NCI-H2196 treated with DMSO at 0.1 percent for 48 hours (cell line): ENCODE results near the gene MRPS10.
"Not testable (repeated sequence)": the region's sequence is repeated elsewhere in the genome, so short reads cannot be mapped to it uniquely, and the experiment has no call there.

Experiments used
- DNase-seq: peaks from one replicate; lab custom pipeline; 2025; ENCODE audit not compliant: unreplicated experiment; lab: John Stamatoyannopoulos, UW

Gene MRPS10

DNA sequence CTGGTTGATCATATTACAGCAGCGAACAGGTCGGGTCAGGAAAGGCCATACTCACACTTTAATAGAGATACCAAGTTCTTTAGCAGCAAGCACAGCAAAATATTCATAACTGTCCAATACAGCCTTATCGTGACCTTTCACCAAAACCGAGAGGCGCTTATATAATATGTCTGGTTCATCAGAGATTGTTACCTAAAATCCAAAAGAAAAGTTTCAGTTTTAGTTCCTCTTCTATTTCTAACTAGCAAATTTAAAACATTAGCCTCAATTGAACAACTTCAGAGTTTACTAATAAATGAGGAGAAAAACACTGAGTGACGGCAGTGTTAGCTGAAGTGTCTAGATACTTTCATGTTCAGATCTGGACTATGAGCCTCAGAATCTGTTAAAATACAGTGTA is 5.9 kb downstream of the MRPS10 start:
- DNase-seq = no peak

DNA sequence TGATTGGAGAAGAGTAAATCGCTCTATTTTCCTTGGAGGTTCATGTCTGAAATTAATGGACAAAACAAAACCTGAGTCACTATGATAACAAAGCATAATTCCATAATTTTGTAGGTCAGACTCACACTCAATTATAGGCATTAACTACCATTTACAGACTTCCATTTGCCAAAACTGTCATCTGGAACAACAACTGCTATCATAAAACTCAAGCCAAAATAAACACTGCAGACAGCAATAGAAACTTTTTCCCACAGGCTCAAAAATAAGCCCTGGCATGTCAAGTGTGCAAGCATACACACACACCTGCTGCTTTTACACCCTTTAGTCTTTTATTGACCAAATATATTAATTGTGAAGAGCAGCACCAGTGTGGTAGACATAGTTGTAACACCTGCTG is 7.1 kb downstream of the MRPS10 start:
- DNase-seq = no peak

DNA sequence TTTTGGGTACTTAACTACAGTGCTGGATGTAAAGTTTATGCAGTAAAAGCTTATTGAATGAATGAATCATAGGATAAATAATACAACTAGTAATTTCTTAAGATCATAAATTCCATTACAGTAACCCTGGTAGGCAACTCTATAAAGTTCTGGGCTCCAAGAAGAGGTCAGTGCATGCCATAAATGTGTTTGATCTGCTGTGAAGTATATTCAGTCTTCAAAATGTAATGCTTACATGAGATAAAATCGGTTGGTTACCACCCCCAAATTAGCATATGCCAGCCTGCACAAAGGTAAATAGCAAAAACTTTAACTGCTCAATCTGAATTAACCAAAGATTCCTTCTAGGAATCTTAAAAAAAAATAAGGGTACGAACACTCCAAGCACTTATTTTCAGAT is 10.1 kb downstream of the MRPS10 start:
- DNase-seq = not testable (repeated sequence)

DNA sequence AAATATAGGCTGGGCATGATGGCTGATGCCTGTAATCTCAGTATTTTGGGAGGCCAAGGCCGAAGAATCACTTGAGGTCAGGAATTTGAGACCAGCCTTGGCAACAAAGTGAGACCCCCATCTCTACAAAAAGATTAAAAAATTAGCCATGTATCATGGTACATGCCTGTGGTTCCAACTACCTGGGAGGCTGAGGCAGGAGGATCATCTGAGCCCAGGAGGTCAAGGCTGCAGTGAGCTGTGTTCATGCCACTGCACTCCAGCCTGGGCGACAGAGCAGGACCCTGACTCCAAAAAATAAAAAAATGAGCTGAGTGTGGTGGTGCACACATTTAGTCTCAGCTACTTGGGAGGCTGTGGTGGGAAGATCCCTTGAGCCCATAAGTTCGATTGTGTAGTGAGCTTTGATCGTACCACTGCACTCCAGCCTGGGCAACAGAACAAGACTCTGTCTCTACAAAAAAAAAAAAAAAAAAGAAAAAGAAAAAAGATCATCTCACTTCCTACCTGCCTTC is 12.8 kb downstream of the MRPS10 start:
- no peak for DNase-seq

DNA sequence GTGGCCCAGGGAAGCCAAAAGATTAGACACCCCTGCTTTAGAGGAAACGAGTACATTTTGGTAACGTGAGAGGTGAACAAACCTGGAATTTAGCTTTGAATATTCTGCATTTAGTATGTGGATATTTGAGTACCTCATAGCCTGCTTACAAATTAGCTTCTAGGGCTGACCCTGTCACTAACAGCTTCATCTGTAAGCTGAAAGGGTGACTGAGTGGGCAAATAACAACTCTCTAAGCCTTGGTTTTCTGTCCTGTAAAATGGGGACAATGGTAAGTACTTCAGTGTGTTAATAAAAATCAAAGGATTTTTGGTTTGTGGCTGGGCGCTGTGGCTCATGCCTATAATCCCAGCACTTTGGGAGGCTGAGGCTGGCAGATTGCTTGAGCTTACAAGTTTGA is 14.5 kb downstream of the MRPS10 start:
- no peak for DNase-seq

DNA sequence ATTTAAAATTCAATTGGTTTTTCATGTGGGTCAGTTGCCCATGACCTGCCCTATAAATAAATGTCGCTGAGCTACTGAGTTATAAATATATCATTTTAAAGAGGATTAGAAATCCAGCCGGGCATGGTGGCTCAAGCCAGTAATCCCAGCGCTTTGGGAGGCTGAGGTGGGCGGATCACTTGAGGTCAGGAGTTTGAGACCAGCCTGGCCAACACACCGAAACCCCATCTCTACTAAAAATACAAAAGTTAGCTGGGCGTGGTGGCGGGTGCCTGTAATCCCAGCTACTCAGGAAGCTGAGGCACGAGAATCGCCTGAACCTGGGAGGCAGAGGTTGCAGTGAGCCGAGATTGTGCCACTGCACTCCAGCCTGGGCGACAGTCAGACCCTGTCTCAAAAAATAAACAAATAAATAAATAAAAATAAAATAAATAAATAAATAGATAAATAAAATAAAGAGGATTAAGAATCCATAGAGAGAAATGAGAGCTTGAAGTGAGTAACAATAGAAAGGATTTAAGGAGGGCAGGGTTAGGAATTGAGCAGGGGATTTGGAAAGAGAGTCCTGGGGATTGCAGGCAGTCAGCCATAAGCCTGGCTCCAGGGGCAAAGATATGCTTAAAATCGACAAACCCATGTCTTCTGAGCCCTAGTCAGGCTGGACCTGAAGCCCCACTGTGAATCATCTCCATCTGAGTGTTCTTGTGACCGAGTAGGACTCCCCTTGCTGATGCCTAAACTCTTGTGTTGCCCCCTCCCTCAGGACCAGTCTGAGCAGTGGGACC is 15.3 kb downstream of the MRPS10 start:
- DNase-seq = not testable (repeated sequence)

DNA sequence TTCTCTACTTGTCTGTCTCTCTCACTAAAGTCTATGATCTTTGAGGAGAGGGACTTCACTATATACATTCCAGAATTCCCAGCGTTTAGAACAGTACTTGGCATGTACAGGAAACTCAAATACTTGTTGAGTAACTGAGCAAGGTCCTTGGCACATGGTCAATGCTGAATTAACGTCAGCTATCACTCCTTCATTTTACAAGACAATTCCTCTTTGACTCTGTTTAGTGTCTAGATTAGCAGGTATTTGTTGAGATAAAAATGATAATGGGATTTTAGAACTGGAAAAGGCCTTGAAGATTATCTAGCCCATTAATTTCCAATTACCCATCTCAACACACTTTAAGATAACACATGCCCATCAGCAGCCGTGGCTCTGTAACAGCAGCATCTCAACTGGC is 16.3 kb downstream of the MRPS10 start:
- no peak for DNase-seq

DNA sequence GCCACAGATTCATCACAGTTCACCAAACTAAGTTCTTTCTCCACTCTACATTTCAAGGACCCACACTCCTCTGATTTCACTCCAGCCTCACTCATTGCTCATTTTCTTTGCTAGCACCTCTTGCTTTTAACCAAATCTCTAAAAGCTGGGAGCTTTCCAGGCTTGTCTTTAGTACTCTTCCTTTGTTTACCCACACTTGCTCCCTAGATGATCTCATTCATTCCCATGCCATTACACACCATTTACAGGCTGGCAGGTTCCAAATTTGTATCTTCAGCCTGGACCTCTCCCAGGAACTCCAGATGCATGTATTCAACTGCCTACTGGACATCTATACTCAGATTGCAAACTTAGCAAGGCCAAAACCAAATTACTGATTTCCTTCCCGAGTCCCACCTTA is 17.6 kb downstream of the MRPS10 start:
- DNase-seq = no peak

DNA sequence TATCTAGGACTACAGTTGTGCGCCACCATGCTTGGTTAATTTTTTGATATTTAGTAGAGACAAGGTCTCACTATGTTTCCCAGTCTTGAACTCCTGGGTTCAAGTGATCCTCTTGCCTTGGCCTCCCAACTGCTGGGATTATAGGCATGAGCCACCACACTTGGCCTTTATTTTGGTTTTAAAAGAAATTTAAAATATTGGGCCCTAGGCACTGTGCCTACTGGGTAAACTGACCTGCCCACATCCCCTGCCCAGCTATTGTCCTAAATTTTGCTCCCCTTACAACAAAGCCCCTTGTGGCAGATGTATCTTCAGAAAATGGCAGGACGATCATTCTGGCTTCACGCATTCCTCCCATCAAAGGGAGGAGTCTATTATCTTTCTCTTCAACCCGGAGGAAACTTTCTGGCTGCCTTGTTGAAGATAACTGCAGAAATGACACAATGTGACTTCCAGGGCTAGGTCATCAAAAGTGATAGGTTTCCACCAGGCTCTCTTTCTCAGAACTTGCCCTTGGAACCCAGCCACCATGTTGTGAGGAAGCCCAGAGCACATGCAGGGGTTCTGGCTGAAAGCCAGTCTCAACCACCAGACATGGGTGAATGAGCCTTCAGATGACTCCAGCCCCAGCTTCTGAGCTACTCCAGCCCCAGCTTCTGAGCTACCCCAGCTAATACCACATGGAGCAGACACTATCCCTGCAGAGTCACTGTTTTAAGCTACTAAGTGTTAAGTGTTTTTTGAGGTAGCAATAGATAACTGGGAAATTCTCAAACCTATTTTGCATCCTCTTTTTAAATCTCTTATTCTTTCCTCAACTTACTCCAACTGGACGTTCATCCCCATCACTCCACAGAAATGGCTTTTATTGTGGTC is 18.3 kb downstream of the MRPS10 start:
- no peak for DNase-seq

DNA sequence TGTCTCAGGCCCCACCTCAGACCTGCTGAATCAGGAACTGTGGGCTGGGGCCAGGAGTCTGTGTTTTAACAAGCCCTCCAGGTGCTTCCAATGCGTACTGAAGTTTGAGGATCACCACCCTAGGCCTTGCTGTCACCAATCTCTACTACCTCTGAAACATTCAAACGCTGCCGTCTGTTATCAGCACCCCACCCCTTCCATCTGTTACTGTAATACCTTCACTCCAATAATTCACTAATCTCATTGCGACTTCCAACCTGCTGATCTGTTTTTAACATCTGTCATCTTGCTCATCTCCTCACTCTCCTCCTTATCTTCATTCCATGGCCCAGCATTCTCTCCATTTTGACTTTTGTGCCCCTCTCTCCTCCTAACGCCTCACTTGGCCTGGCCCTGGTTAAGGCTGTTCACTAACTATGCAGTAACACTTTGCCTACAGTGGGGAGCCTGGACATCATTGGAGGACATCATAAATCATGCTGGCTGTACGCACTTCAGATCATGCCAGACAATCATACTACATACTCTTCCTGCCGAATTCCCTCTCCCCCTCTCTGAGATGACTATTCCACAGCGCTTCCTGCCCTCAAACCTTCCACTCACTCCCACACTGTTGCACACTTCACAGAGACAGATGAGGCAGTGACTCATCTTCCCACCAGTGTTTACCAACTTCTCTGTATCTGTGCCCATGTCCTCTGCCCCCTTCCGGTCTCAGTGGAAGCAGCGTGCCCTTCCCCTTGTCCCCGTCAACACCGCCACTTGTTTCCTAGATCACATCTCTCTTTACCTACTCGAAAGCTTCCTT is 19.9 kb downstream of the MRPS10 start:
- no peak for DNase-seq

DNA sequence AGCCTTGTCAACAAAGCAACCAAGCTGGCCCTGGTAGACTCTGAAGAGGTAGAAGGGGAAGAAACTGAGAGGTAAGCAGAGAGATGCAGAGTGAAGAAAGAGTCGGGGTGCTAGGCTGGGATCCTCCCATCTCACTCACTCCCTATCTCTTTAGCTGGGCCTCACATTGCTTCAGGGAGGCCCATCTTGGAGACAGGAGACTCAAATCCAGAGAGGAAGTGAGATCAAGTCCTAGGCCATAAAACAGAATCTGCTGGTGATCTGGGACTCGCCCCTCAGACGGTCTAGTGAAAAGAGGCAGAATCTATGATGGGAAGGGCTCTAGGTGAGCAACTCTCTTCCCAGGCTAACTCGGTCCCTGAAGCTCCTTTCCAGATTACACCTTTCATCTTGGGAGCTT is 22.2 kb downstream of the MRPS10 start:
- DNase-seq = no peak

DNA sequence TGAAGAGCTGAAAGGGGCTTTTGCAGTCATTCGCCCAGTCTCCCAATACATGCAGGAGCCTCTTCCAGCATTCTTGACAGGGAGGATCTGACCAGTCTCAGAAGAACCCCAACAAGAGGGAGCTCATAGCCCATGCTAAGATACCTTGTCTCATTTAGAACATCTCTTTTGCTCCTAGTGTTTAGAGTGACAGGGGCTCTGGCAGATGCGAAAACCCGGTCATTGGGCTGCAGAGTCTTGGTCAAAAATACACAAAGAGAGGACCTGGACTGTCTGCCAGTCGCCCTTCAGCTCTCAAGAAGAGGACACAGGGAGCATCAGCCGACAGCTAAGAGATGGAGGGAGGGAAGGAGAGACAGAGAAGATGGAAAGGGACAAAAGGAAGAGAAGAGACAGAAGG is 23.6 kb downstream of the MRPS10 start:
- DNase-seq = no peak

DNA sequence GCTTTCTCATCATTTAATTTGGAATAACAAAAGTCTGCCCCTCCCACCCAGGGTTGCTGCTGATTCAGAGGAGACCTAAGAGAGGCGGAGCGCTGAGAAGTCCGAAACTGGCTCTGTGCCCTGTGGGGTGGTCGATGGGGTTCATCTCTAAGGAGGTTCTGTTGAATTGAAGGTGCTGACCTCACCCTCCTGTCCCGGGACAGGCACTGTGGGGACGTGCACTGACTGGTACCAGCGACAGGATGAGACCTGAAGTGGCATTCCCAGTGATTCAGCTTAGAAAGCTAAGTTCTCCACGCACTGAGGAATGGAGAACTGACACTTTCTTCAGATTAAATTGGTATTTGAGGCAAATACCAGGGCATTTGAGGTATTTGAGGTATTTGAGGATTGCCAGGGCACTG is 24.2 kb downstream of the MRPS10 start:
- DNase-seq = no peak

DNA sequence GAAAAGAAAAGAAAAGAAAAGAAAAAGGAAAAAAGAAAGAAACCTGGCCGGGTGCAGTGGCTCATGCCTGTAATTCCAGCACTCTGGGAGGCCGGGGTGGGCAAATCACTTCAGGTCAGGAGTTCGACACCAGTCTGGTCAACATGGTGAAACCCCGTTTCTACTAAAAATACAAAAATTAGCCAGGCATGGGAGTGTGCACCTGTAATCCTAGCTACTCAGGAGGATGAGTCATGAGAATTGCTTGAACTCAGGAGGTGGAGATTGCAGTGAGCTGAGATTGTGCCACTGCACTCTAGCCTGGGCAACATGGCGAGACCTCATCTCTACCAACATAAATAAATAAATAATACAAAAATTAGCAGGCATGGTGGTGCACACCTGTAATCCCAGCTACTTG is 25.3 kb downstream of the MRPS10 start:
- DNase-seq = not testable (repeated sequence)

DNA sequence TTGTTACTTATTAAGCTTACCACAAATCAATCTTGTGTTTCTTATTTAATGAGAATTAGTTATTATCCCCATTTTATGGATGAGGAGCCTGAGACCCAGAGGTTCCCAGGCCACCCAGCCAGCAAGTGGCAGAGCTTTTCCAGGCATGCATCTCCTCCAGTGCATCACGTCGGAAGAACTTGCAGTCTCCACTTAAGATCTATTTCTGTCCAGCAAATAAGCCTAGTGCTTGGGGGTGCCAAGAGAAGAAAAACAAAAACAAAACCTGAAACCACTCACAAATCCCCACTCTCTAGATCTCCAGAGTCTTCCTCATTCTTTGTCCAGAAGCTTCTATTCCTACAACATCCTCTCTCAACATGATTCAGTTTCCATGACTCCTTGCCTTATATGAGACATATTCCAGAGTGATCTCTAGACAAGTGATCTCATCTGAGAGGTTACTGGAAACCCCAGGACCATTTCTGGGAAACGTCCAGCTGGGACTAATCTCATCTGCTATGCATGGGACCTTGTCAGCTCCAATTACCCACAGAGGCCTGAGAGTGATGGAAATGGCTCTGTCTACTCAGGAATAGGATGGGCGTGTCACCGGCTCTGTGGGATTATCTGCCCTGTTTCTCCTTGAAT is 27.0 kb downstream of the MRPS10 start:
- DNase-seq = no peak

DNA sequence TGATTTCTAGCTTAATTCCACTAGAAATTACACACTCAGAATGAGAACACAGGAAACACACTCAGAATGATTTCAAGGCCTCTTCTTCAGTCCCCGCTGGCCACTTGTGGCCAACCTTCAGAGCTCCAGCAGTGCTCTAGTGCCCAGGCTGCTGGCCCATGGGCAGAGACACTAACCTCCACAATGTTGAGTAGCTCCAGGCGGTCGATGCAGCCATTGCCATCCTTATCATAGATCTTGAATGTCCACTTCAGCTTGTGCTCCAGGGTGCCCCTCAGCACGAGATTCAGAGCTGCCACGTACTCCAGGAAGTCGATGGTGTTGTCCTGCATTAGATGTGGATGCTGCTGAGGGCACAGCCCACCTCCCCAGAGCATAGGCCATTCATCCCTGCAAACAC is 29.3 kb downstream of the MRPS10 start:
- DNase-seq = no peak

DNA sequence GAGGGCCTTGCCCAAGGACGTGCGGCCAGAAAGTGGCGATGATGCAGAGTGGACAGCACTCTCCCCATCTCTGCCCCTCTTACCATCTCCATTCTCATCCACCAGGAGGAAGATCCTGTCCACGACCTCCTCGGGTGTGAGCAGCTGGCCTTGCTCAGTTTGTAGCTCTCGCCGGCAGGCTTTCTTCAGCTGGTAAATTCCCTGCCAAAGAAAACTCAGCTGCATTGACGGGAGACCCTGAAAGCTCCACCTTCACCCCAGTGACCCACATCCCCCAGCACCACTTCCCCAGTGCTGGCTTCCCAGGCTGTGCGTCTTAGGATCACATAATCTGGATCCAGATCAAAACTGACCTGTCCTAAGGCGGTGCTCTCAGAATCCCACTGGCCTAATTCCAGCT is 32.1 kb downstream of the MRPS10 start:
- no peak for DNase-seq

DNA sequence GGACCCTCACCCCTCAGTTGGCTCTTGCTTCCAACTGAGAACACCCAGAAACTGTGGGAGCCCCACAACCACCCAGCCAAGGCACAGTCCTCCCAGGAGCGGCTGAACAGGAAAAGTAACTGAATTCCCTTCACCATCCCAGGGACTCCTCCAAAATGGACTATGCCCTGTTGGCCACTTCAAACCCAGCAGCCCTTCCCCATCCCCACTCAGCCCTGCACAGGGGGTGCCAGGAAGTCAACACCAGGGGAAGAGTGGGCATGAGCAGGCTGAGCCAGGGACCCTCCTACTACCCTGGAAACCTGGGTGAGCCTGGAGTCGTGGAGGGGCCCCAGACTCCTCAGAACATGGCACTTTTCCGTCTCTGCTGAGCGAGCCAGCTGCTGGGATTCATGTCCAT is 33.2 kb downstream of the MRPS10 start:
- no peak for DNase-seq

DNA sequence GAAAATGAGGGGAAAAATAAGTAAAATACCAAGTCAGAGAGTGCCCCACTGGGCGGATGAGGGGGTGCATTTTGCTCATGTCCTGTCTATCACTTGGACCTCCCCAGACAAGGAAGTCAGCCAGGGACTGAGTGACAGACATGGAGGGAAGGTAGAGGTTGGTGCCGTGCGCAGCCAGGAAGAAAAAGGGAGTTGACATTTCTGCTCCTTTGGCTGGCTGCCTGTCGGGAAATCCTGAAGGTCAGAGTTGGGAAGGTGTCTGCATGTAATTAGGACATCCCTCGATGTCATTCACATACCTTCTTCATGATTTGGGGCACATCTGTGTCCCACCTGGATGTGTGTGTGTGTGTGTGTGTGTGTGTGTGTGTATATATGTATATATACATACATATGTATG is 35.6 kb downstream of the MRPS10 start:
- no peak for DNase-seq

DNA sequence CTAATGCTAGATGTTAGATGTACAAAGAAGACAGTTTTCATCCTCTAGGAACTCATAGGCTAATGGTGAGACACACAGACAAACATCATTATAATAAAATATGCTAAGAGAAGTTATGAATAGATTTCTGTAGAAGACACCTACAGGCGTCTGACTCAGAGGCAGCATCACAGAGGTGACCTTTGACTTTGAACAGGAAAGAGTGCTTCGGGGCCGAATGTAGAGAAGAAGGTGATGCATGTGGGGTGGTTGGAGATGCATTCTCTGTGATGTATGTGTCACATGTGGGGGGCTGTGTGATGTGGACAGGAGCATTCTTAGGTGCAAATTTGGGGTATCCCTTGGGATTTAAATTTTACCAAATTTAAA is 37.7 kb downstream of the MRPS10 start:
- no peak for DNase-seq
